NOMO-1 treated with DMSO at 0.1 percent for 48 hours (cell line): ENCODE results near the gene GARIN5A.
A peak's percentile ranks its signal among the peaks of the same experiment; 100 is the strongest.
"Not testable (repeated sequence)": the region's sequence is repeated elsewhere in the genome, so short reads cannot be mapped to it uniquely, and the experiment has no call there.

Experiments used
- DNase-seq: peaks from one replicate; lab custom pipeline; 2025; ENCODE audit not compliant: unreplicated experiment; lab: John Stamatoyannopoulos, UW

GARIN5A gene

DNA sequence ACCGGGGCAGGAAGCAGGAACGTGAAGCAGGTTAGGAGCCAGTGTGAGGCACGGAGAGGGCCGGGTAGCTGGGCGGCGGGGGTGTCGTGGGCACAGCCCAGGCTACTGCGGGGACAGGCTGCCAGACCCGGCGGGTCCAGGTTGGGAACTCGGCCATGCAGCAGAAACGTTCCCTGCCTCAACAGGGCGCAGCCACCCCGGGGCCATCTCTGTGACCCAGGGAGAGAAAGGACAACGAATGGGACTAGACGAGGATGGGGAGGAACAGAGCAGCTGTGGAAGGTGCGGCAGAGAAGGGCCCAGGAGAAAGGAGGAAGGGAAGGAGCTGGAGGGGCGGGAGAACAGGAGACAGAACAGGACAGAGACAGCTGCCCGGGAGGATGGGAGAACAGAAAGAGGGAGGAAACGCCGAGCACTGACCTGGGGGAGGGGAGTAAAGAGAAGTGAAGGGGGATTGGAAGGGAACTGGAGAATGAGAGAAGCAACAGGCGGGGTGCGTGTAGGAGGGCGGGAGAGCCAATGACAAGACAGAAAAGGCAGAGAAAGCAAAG lies 12.9 kb upstream of the GARIN5A start:
- DNase-seq, result no peak

DNA sequence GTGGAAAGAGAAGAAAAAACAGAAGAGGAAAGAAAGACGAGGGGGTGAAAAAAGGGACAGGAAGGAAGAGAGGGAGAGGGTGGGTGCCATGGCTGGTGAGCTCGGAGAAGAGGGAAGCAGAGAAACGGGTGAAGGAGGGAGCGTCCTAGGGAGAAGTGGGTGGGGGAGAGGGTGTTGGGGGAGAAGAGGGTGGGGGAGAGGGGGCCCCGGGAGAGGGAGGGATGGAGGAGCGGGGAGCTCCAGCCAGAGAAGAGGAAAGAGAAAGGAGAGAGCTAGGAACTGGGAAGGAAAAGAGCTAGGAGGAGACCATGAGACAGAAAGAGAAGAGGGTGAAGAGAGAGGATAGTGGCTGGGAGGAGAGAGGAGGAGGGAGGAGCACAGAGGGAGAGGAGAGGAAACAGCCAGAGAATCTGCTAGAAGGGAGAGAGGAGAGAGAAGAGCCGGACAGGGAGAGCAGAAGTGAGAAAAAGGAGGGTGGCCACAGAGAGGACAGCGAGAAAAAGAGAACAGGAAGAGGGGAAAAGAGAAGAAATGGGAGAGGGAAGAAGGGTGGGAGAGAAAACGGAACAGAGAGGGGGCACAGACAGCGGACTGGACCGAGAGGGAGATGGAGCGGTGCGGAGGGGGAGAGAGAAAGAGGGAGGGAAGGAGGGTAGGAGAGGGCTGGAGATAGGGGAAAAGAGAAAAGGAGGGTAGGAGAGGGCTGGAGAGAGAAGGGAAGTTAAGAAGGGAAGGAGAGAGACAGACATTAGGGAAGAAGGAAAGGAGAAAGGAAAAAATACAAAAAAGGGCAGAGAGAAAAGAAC lies 11.9 kb upstream of the GARIN5A start:
- peak; percentile 39 for DNase-seq

DNA sequence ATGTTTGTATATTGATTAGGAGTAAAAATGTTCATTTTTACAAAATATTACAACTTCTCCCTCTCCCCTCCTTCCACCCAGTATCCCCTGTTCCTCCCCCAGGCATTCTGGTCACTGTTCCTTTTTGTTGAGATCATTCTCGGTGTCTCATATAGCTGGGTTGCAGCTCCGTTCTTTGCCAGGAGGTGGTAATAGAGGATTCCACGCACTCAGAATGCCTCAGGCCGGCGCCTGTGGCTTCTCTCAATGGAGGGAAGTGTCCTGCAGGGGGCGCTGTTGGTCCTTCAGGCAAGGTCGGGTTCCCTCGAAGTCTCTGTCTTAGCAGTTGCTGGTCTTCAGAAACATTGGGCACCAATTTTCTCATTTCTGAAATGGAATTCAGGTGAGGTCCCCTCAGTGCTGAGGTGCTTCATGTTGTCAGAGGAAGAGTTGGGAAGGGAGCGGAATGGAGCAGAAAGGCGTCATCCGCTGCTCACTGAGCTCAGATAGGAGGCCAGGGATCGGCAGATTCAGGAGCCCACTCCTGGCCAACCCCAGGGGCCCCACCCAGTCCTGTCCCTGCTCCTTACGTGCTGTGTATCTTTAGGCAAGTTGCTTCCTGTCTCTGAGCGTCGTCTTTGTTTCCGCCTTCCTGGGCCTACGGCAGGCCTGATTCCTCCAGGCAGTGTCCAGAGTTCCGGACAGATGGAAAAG lies 10.3 kb upstream of the GARIN5A start:
- DNase-seq, result peak; percentile 39

DNA sequence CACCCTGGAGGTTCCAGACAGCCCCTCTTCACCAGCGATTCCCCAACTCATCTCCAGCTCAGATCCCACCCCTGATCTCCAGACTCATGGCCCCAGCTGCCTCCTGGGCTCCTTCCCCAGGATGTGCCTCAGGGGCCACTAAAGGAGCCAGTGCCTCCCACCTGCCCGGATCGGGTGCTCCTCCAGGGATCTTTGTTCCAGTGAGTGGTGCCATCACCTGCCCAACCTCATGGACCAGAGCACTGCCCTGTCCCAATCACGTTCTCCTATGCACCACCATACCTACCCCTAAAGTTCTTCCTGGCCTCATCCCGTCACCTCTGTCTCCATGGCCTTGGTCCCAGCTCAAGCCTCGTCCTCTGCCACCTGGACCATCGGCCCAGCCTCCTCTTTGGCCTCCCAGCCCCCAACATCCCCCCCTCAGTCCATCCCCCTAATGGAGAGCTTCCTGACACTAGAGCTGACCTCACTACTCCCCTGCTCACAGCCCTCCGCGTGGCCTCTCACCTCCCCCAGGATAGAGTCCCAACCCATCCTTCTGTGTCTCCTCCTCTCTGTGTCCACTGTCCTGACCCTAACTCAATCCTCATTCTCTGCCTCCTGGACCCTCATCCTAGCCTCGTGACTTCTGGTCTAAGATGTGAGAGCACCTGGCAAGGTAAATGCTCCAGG lies 8.8 kb upstream of the GARIN5A start:
- no peak for DNase-seq

DNA sequence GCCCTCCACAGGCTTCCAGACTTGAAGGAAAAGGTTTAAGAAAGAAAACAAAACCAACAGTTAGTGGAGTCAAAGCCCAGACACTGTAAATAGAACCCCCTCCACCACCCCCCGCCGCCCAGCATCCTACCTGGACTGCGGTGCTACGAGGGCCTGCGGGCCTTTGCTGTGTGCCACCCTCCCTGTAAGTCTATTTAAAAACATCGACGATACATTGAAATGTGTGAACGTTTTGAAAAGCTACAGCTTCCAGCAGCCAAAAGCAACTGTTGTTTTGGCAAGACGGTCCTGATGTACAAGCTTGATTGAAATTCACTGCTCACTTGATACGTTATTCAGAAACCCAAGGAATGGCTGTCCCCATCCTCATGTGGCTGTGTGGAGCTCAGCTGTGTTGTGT lies 6.3 kb upstream of the GARIN5A start:
- no peak for DNase-seq

DNA sequence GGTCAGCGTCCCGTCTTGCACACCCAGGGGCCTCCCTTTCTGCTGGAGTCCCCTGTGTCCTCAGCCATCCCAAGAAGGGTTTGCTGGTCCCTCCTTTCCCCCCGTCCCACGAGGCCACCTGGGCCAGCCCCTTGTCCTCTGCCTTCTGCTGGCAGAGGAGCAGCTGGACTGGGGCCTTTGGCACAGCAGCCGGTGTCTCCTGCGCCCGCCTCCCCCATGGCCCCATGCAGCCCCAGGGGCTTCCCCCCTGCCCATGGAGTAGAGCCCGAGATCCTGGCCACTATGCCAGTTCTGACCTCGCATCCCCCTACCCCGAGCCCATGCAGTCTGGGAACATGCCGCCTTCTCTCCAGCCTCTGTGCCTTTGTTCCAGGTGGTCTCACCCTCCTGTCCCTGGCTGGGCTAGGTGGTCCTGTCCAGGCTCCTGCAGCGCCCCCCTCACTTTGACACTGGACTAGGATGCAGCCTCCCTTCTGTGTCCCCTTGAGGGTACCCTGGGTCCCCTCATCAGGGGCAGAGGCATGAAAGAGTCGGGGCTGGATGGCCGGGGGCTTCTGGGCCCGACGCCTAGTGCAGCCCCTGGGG lies 5.7 kb upstream of the GARIN5A start:
- no peak for DNase-seq

DNA sequence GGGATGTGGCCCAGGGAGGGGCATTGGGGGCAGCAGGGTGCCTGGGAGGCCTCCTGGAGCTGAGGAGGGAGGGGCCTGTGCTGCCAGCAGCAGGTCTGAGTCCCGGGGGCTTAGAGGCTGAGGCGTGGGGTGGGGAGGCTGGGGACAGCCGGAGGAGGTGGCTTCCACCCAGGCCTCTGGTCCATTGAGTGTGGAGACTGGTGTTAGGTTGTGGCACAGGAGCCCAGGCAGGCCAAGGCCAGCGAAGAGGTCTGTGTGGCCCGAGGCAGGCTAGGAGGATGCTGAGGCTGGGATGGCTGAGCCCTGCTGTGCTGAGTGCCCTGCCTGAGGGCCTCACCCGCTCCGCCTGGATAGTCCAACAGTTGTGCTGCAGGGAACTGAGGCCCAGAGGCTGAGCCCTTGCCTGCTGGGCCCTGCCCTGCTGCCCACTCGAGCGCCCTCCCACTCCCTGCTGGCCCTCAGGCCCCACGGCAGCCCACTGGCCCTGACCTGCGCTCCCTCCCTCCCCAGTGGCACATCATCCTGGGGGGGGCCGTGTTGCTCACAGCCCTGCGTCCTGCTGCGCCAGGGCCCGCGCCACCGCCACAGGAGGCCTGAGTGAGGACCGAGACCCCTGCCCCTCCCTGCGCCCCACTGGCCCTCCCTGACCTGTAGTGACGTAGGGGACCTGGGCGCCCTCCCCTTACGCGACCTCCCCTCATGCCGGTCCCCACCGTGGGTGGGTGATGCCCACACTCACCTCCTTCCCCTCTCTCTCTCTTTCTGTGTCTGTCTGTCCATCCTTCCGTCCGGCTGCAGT lies 4.9 kb upstream of the GARIN5A start:
- DNase-seq, result no peak

DNA sequence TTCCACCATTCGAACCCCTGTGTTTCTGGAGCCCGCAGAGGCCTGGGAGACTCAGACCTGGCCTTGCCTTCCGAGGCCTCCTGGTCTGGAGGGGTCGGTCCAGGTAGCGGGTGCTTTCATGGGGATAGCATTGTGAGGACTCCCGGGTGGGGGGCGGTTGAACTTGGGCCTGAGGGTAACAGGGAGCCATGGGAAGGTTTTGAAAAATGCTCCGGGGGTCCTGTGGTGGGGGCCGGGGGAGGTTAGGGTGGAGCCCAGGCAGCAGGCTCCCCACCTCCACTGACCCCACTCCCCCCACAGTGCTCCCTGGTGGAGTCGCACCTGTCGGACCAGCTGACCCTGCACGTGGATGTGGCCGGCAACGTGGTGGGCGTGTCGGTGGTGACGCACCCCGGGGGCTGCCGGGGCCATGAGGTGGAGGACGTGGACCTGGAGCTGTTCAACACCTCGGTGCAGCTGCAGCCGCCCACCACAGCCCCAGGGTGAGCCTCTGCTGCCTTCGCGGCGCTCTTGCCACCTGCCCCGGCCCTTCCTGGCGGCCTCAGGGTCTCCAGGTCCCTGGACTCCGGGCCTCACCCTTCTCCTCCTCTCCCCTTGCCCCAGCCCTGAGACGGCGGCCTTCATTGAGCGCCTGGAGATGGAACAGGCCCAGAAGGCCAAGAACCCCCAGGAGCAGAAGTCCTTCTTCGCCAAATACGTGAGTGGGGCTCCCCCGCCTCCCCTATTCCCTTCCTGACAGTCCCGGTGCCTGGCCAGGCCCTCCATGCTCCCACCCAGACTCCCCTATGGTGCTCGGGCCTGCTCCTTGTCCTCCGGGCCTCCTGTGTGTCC lies 3.8 kb upstream of the GARIN5A start:
- DNase-seq, result no peak

DNA sequence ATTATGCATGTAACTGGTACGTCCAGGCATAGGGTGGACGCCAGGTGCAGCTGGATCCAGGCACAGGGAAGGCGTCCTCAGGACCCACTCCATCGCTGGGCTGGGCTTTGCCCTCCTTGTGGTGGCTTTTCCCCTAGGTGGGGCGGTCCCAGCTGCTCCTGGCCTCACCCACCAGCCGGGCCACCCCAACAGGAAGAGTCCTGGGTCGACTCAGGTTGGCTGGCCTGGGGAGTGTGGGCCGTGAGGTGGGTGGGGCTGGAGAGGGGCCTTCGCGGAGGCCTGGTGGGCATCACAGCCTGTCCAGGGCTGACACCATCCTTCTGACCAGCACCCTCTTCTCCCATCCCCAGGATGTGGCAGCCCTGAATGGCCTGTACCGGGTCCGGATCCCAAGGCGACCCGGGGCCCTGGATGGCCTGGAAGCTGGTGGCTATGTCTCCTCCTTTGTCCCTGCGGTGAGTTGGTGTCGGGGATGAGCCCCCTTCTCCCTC lies 3.2 kb upstream of the GARIN5A start:
- DNase-seq, result no peak

DNA sequence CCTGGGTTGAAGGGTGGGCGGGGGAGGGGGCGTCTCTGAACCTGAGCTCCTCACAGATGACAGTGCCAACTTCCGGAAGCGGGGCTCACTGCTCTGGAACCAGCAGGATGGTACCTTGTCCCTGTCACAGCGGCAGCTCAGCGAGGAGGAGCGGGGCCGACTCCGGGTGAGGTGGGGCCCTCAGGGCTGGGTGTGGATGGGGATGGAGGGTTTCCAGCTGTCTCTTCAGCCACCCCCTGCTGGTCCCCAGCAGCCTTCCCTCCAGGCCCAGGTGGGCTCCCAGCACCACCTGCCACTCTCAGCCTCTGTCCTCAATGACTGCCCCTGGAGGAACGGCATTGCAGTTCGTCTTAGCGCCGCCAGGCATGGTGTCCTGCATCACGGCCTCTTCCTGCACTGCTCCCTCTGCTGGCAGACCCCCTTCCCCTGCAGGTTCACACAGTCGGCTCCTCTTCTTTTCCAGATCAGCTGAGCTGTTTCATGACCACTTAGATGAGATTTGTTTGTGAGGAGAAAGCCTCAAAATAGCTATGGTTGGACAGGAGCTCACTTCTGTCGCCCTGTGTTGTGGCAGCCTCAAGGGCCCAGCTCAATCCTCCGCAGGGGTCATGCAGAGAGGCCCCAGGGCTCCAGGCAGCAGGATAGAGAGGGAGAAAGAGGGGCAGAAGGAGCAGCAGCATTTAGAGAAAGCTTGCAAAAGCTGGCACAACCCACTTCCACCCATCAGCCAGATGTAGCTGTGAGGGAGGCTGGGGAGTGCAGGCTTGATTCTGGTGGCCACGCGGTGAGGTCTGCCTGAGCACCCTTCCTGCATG lies 2.5 kb upstream of the GARIN5A start:
- peak; percentile 19 for DNase-seq

DNA sequence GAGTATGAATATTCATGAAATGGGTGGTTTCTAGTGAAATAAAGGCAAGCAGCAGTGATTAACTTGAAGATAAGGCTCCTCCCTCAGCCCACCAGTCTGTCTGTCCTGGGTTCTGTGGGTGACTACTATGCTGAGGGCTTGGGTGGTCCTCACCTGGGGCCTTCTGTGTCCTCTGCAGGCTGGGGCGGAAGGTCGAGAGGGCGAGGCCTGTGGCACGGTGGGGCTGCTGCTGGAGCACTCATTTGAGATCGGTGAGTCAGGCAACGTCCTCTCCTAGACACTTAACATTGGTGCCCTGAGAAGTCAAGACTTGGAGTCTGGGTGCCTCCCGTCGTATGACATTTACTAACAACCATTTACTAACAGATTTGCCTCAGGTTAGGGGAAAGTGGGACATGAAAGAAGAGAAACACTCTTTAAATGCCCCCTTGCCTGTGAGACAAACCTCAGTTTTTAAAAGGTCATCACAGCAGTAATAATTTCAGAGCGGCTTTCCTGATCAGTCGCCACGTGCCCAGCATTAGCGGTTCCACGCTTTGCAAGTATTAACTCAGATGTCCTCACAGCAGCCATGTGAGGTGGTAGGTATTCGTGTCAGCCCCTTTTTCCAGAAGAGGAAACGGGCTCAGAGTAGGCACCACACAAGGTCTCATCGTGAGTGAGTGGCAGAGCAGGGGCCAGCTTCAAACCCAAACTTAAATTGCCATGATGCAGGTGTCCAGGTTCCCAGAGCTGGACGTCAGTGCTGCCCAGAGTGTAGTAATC lies 1.3 kb upstream of the GARIN5A start:
- DNase-seq, result no peak

DNA sequence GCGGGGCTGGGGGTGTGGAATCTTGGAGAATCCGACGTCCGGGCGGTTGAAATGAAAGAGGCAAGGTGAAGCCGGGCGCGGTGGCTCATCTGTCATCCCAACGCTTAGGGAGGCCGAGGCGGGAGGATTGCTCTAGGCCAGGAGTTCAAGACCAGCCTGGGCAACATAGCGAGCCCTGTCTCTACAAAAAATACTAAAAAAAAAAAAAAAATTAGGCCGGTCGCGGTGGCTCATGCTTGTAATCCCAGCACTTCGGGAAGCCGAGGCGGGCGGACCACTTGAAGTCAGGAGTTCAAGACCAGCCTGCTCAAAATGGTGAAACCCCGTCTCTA lies 225 bp upstream of the GARIN5A start:
- no peak for DNase-seq

DNA sequence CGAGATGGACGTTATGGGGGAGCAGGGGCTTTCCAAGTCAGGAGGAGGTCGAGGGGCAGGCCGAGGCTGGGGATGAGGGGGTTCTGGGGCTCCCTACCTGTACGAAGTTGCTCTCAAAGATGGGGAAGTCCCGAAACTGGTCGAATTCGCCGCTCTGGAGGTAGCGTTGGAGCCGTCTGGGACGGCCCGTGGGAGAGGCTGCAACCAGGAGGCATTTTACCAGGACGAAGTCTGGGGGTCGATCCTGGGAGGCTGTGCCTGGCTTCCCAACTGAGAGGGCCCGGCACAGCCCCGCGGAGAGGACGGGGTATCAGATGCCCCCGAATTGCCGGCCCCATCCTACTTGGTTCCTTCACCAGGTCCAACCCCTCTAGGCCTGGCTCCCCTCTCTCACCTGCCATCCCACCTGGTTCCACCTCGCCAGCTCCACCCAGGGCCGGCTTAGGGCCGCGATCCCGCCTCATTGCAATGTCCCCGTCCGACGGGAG lies 868 bp downstream of the GARIN5A start:
- no peak for DNase-seq

DNA sequence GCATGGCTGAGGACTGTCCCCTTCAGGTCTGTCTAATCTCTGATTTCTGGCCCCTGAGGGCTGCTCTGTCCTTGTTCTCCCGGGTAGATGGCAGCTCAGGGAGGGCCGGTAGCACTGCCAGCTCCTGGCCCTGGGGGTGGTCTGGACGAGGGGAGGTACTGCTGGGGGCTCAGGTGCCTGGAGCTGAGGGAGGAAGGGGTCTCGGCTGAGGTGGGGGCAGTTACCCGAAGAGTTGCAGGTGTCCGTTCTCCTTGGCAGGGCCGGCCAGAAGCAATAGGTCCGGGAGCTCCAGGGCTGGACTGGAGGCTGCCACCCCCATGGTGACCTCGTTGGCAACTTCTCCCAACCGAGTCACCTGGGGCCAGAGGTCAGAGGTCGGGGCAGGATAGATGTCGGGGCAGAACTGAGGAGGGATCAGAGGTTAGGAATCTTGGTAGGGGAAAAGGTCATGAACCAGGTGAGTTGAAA lies 1.5 kb downstream of the GARIN5A start:
- no peak for DNase-seq

DNA sequence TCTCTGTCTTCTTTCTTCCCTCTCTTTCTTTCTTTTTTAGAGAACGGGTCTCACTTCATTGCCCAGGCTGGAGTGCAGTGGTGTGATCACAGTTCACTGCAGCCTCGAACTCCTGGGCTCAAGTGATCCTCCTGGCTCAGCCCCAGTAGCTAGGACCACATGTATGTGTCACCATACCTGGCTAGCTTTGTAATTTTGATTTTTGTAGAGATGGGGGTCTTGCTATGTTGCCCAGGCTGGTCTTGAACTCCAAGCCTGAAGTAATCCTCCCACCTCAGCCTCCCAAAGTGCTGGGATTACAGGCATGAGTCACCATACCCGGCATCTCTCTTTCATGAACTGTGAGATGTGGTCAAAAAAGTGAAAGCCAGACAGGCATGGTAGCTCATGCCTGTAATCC lies 3.3 kb downstream of the GARIN5A start:
- DNase-seq, result not testable (repeated sequence)

DNA sequence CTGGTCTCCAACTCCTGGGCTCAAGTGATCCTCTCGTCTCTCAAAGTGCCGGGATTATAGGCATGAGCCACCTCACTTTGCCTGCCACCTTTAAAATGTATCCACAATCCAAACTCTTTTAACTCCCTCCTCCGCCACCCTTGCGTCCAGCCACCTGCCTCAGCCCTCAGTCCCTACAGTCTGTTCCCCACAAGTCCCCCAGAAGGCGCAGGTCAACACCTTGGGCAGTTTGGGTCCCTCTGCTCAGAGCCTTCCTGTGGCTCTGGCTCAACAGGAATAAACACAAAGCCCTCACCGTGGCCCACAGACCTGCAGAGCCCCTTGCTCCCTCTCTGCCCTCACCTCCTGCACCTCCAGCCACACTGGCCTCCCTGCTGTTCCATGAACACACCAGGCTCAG lies 7.8 kb downstream of the GARIN5A start:
- DNase-seq, result no peak

DNA sequence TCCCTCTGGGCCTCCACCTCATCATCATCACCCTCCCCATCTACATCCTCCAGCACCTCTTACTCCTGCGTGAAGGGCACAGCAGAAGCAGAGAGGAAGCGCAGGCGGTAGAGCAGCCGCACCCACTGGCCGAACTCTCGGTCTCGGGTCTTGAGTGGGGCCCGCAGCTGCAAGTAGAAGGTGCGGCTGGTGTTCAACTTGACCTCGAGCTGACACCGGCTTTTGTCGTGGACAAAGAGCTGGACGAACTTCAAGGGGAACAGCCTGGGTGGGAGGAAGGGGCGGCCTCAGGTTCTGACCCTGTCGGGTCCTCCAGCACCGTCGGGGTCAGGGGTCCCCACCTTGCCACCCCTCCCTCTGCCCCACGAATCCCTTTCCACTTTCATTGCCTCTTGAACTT lies 9.1 kb downstream of the GARIN5A start:
- no peak for DNase-seq

DNA sequence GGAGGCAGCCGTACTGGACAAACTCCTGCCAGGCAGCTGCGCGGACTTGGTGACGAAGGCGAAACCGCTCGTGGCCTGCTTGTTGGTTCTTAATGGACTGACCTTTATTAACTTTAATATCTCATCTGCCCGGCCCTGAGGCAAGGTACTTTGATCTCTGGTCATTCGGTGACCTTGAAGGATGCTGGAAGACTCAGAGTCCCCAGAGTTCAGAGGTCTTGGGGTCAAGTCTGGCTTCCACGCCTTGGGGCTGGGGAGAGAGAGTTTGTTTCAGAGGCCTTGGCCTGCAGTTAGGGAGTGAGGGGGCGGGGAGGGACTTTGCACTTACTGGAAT lies 10.0 kb downstream of the GARIN5A start:
- DNase-seq, result no peak
